GM12878 (cell line): ENCODE data around the gene PDE3B. TPM values are rescaled to one million over a fixed set of nuclear protein-coding genes. Genes with fewer than 3 reads are reported as not detected.

ENCODE experiments used
- ATAC-seq: fragments of 200-7000 bp; cut with Tn5 transposase; 3 replicates; pipeline ENCODE4 v1.9.1; 2020; ENCODE audit warnings: mild to moderate bottlenecking, moderate library complexity
- BruUV-seq: library from RNA; stranded (reverse); fragments of 400-500 nt; replicated peaks from 2 replicates; lab custom pipeline; 2021; lab: Mats Ljungman, UMichigan
- CTCF ChIA-PET: fragments of 300-600 bp; sonication (Branson Sonifier 250); formaldehyde crosslinking; extraction: SDS; loops from one replicate; lab custom pipeline; 2021; ENCODE audit warnings: inconsistent platforms; lab: Yijun Ruan, JAX
- POLR2A ChIA-PET: fragments of 350-600 bp; formaldehyde crosslinking; extraction: SDS; loops from one replicate; lab custom pipeline; 2021; ENCODE audit warnings: inconsistent platforms; lab: Charles Lee
- RAD21 ChIA-PET: fragments of 300-600 bp; sonication (Branson Sonifier 250); formaldehyde crosslinking; loops from one replicate; lab custom pipeline; 2023; ENCODE audit warnings: antibody characterized with exemption; ENCODE audit not compliant: unreplicated experiment; lab: Charles Lee
- SMC1A ChIA-PET: fragments of 300-600 bp; sonication (Branson Sonifier 250); formaldehyde crosslinking; loops from one replicate; lab custom pipeline; 2023; ENCODE audit not compliant: unreplicated experiment, uncharacterized antibody; lab: Charles Lee
- DNase-seq: peaks from one replicate; pipeline ENCODE4 v3.0.0-alpha.2; 2011; ENCODE audit warnings: low read depth, low spot score
- FAIRE-seq: peaks from 3 replicates; lab custom pipeline; 2011; peaks lifted over from hg19 to GRCh38; lab: Jason Lieb, UNC
- H2AFZ ChIP-seq: 2 replicates; pipeline ENCODE4 v1.6.0; 2011; ENCODE audit warnings: low read depth, low read length, control low read depth; ENCODE audit not compliant: control insufficient read depth
- H3K27ac ChIP-seq: 2 replicates; pipeline ENCODE4 v1.5.1; 2011; ENCODE audit warnings: control low read depth; ENCODE audit not compliant: control insufficient read depth, insufficient read depth
- H3K27me3 ChIP-seq, 2 experiments: replicated peaks in 1 of 2; 2 replicates each; pipeline versions ENCODE4 v1.6.0 to v1.6.1; 2011; ENCODE audit warnings: low read length in 1 of 2; ENCODE audit not compliant: control insufficient read depth in 2 of 2, insufficient read depth in 2 of 2
- H3K36me3 ChIP-seq, 2 experiments: 2 replicates each; pipeline ENCODE4 v1.5.1; 2011; ENCODE audit warnings: low read length in 1 of 2; ENCODE audit not compliant: control insufficient read depth in 2 of 2, insufficient read depth in 2 of 2
- H3K4me1 ChIP-seq: 2 replicates; pipeline ENCODE4 v1.6.1; 2011; ENCODE audit warnings: mild to moderate bottlenecking, low read length, moderate library complexity, mixed read lengths; ENCODE audit not compliant: control insufficient read depth, insufficient read depth
- H3K4me2 ChIP-seq: 2 replicates; pipeline ENCODE4 v1.6.0; 2011; ENCODE audit warnings: control low read depth; ENCODE audit not compliant: control insufficient read depth, insufficient read depth
- H3K4me3 ChIP-seq: fragments of 200-600 bp; sonication (generic); 2 replicates; pipeline ENCODE4 v1.5.1; 2016
- H3K79me2 ChIP-seq: 2 replicates; pipeline ENCODE4 v1.6.0; 2011; ENCODE audit warnings: low read length; ENCODE audit not compliant: control insufficient read depth, insufficient read depth
- H3K9ac ChIP-seq: 2 replicates; pipeline ENCODE4 v1.8.0; 2011; ENCODE audit warnings: low read length, control low read depth, mixed read lengths; ENCODE audit not compliant: control insufficient read depth, insufficient read depth
- H3K9me3 ChIP-seq: replicated peaks from 3 replicates; pipeline ENCODE4 v1.5.1; 2011; ENCODE audit warnings: mild to moderate bottlenecking, low read length; ENCODE audit not compliant: control insufficient read depth, insufficient read depth
- H4K20me1 ChIP-seq: 2 replicates; pipeline ENCODE4 v1.6.0; 2011; ENCODE audit not compliant: control insufficient read depth, insufficient read depth
- BMI1 ChIP-seq: fragments of 450-650 bp; IDR thresholded peaks from 2 replicates; pipeline ENCODE4 v1.6.1; 2016; ENCODE audit warnings: mild to moderate bottlenecking, moderate library complexity, borderline replicate concordance
- CEBPZ ChIP-seq: fragments of 150-350 bp; IDR thresholded peaks from 2 replicates; pipeline ENCODE4 v1.6.1; 2016; ENCODE audit warnings: low read depth, low read length
- IRF5 ChIP-seq: fragments of 450-650 bp; IDR thresholded peaks from 2 replicates; pipeline ENCODE4 v1.6.1; 2017; ENCODE audit warnings: borderline replicate concordance
- MXI1 ChIP-seq: fragments of 150-350 bp; IDR thresholded peaks from 2 replicates; pipeline ENCODE4 v1.6.1; 2011; ENCODE audit warnings: low read depth, mild to moderate bottlenecking, inconsistent platforms, low read length, improper control_type of control experiment
- NR2C2 ChIP-seq: IDR thresholded peaks from 2 replicates; pipeline ENCODE4 v1.6.1; 2011; ENCODE audit warnings: borderline replicate concordance, low read depth; ENCODE audit not compliant: control insufficient read depth, insufficient read length
- PML ChIP-seq: IDR thresholded peaks from 2 replicates; pipeline ENCODE4 v1.6.1; 2012; ENCODE audit warnings: low read length, inconsistent platforms
- SMAD1 ChIP-seq: fragments of 450-650 bp; IDR thresholded peaks from 2 replicates; pipeline ENCODE4 v1.6.1; 2018; ENCODE audit warnings: mild to moderate bottlenecking, low read depth; ENCODE audit not compliant: partially characterized antibody
- ZNF622 ChIP-seq: fragments of 450-650 bp; IDR thresholded peaks from 2 replicates; pipeline ENCODE4 v1.6.1; 2017; ENCODE audit warnings: mild to moderate bottlenecking, inconsistent platforms
- WGBS: methylation state at CpG from one replicate; pipeline ENCODE4 v1.1.6; 2016; ENCODE audit warnings: low lambda C conversion rate; ENCODE audit not compliant: insufficient replicate concordance, insufficient coverage; ENCODE audit errors: missing lambda C conversion rate; 5-methylcytosine and 5-hydroxymethylcytosine counted together
- in situ Hi-C: fragments of 300-500 bp; cut with MboI; formaldehyde crosslinking; loops from 9 replicates; pipeline ENCODE4 v1.14.3; 2018; ENCODE audit warnings: mixed read lengths
- intact Hi-C: fragments of 100-400 bp; cut with micrococcal nuclease; formaldehyde crosslinking; loops from one replicate; pipeline ENCODE4 v1.14.2; 2022; ENCODE audit not compliant: unreplicated experiment
- polyA plus RNA-seq, 11 experiments: library from polyadenylated mRNA; depleted of rRNA in 4 of 11; unstranded in 6 of 11; stranded (reverse) in 5 of 11; fragments of >200 nt; fragmentation: Nextera tagmentation in 4 of 11; fragmentation: Illumina TruSeq in 1 of 11; extraction: Ambion mirVana in 4 of 11; extraction: Trizol in 1 of 11; gene quantifications; 1 replicate in 1 of 11; 2 replicates in 10 of 11; pipeline versions ENCODE4 v1.2.1 to v1.2.3, GENCODE V29; 2011 to 2016; ENCODE audit warnings: inconsistent platforms in 2 of 11, missing spikeins in 2 of 11, low read depth in 1 of 11
- total RNA-seq, 4 experiments: library from RNA; depleted of rRNA in 3 of 4; stranded (reverse); fragments of >200 nt in 3 of 4; fragmentation: Illumina TruSeq in 1 of 4; extraction: Trizol in 1 of 4; gene quantifications; 2 replicates each; pipeline versions ENCODE4 v1.2.1 to v1.2.3, GENCODE V29; 2013 to 2021

Gene PDE3B
- total and polyA plus RNA-seq, 10 of the 15 experiments (the other 5 are each of a cell fraction or from before 2014, with no cell fraction given): 0.04 to 3.1 (median 1.9) TPM

DNA sequence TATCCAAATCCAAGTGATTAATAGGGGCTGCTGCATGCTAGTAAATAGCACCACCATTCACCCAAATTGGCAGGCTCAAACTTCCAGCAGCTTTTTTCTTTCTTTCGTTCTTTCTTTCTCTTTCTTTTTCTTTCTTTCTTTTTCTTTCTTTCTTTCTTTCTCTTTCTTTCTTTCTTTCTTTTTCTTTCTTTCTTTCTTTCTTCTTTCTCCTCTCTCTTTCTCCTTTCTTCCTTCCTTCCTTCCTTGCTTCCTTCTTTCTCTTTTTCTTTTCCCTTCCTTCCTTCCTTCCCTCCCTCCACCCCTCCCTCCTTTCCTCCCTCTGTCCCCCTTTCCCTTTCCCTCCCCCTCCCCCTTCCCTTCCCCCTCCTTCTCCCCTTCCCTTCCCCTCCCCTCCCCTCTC is 81.5 kb downstream of the PDE3B start:
- RAD21 ChIA-PET: interaction anchor here (0.7 kb wide), 1 partner anchor 1161 kb away, joined by 3 read pairs; no protein-coding TSS in a partner anchor

More for the DNA sequence above, 81.5 kb downstream of the PDE3B start:
- DNase-seq (no peak), ATAC-seq (no peak), FAIRE-seq (no peak)
- no peak overlapping the region for H3K4me3 ChIP-seq
- CTCF ChIA-PET: no interaction called here
- in situ Hi-C loops (no loop called here), intact Hi-C loops (no loop called here)
- no peak overlapping the region for H3K9ac ChIP-seq
- no peaks in the 10 kb centered on the region for H3K27me3 ChIP-seq
- no TSS peak for BruUV-seq
- H3K79me2 ChIP-seq: no peaks in the 10 kb centered on the region
- POLR2A ChIA-PET: no interaction called here
- TF ChIP-seq BMI1: no peak
- no peak for TF ChIP-seq PML
- no peak for TF ChIP-seq CEBPZ
- no peak for TF ChIP-seq IRF5
- TF ChIP-seq NR2C2: no peak
- TF ChIP-seq ZNF622: no peak
- no peak for TF ChIP-seq MXI1
- no peak for TF ChIP-seq SMAD1
- SMC1A ChIA-PET: no interaction called here
- H3K27ac ChIP-seq: no peak overlapping the region
- H3K4me1 ChIP-seq: no peaks in the 10 kb centered on the region
- H3K9me3 ChIP-seq: no peaks in the 10 kb centered on the region
- H4K20me1 ChIP-seq: no peaks in the 10 kb centered on the region
- WGBS: 36% methylated on average over 1 of the region's 1 CpG
- H3K36me3 ChIP-seq: no peaks in the 10 kb centered on the region
- H2AFZ ChIP-seq: no peak overlapping the region
- H3K4me2 ChIP-seq: no peak overlapping the region
